Mesendoderm (in vitro differentiated cells): ENCODE measurements around the gene LILRB2.
"Not testable (repeated sequence)": the region's sequence is repeated elsewhere in the genome, so short reads cannot be mapped to it uniquely, and the experiment has no call there.

Experiments
- DNase-seq: peaks from one replicate; pipeline ENCODE4 v3.0.0; 2013
- H2AK5ac ChIP-seq: 2 replicates; pipeline ENCODE4 v1.6.1; 2013; ENCODE audit warnings: low read length, inconsistent platforms
- H2BK120ac ChIP-seq: 2 replicates; pipeline ENCODE4 v1.6.1; 2013; ENCODE audit warnings: low read depth, mild to moderate bottlenecking, low read length, moderate library complexity, mixed read lengths
- H2BK15ac ChIP-seq: replicated peaks from 2 replicates; pipeline ENCODE4 v1.6.1; 2013; ENCODE audit warnings: low read depth, mild to moderate bottlenecking, moderate library complexity
- H2BK5ac ChIP-seq: 2 replicates; pipeline ENCODE4 v1.6.1; 2013; ENCODE audit warnings: low read length, inconsistent platforms
- H3K18ac ChIP-seq: 2 replicates; pipeline ENCODE4 v1.6.1; 2013; ENCODE audit warnings: mild to moderate bottlenecking, low read length, mixed read lengths
- H3K23ac ChIP-seq: one replicate; pipeline ENCODE4 v1.6.1; 2013; ENCODE audit warnings: low read length
- H3K27ac ChIP-seq: 2 replicates; pipeline ENCODE4 v1.5.1; 2013; ENCODE audit warnings: low read depth, mild to moderate bottlenecking, inconsistent platforms, low read length, moderate library complexity
- H3K27me3 ChIP-seq: 2 replicates; pipeline ENCODE4 v1.6.1; 2013; ENCODE audit warnings: low read length, control low read depth, mild to moderate bottlenecking, inconsistent platforms; ENCODE audit not compliant: insufficient read depth, poor library complexity
- H3K36me3 ChIP-seq: 2 replicates; pipeline ENCODE4 v1.6.1; 2013; ENCODE audit warnings: low read length, inconsistent platforms; ENCODE audit not compliant: control insufficient read depth, insufficient read depth
- H3K4ac ChIP-seq: one replicate; pipeline ENCODE4 v1.6.1; 2013; ENCODE audit warnings: low read depth, mild to moderate bottlenecking, low read length, moderate library complexity
- H3K4me1 ChIP-seq: 2 replicates; pipeline ENCODE4 v1.6.1; 2013; ENCODE audit warnings: low read depth, low read length, inconsistent platforms; ENCODE audit not compliant: control insufficient read depth
- H3K4me2 ChIP-seq: 2 replicates; pipeline ENCODE4 v1.6.1; 2013; ENCODE audit warnings: low read length
- H3K4me3 ChIP-seq: 2 replicates; pipeline ENCODE4 v1.5.1; 2013; ENCODE audit warnings: mild to moderate bottlenecking, low read length
- H3K56ac ChIP-seq: one replicate; pipeline ENCODE4 v1.6.1; 2013; ENCODE audit warnings: low read length
- H3K79me1 ChIP-seq: 2 replicates; pipeline ENCODE4 v1.6.1; 2013; ENCODE audit warnings: low read length, inconsistent platforms
- H3K79me2 ChIP-seq: 2 replicates; pipeline ENCODE4 v1.6.1; 2013; ENCODE audit warnings: mild to moderate bottlenecking, low read length; ENCODE audit not compliant: control insufficient read depth, insufficient read depth
- H3K9ac ChIP-seq: 2 replicates; pipeline ENCODE4 v1.6.1; 2013; ENCODE audit warnings: low read length, inconsistent platforms
- H4K5ac ChIP-seq: one replicate; pipeline ENCODE4 v1.6.1; 2013; ENCODE audit warnings: low read length
- H4K8ac ChIP-seq: one replicate; pipeline ENCODE4 v1.6.1; 2013; ENCODE audit warnings: low read depth, mild to moderate bottlenecking, control low read depth, low read length, moderate library complexity
- WGBS: extraction: QIAGEN DNeasy Blood & Tissue Kit; methylation state at CpG from one replicate; pipeline ENCODE4 v1.1.7; 2013; ENCODE audit warnings: low lambda C conversion rate, missing lambda C conversion rate; ENCODE audit not compliant: insufficient coverage; ENCODE audit errors: extremely low coverage; 5-methylcytosine and 5-hydroxymethylcytosine counted together

LILRB2 gene

DNA sequence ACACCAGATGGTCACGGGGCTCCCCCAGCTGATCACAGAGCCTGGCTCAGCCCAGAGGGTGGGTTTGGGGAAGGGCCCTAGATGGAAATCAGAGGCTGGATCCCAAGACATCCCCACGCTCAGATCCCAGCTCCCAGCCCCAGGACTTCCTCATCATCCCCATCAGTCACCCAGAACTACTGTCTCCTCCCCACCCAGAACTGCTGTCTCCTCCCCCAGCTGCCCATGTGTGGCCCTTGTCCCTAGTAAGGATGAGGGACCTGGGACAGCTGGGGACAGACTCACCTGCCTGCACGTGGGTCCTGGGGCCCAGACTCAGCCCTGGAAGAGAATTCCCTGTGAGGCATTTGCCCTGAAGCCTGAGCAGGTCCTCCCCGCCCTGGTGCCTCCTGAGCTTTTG lies 38.7 kb downstream of the LILRB2 start:
- H3K4me1 ChIP-seq, H4K5ac ChIP-seq: not testable (repeated sequence)
- WGBS, result no CpG with 5 or more reads among the region's 4 CpGs

DNA sequence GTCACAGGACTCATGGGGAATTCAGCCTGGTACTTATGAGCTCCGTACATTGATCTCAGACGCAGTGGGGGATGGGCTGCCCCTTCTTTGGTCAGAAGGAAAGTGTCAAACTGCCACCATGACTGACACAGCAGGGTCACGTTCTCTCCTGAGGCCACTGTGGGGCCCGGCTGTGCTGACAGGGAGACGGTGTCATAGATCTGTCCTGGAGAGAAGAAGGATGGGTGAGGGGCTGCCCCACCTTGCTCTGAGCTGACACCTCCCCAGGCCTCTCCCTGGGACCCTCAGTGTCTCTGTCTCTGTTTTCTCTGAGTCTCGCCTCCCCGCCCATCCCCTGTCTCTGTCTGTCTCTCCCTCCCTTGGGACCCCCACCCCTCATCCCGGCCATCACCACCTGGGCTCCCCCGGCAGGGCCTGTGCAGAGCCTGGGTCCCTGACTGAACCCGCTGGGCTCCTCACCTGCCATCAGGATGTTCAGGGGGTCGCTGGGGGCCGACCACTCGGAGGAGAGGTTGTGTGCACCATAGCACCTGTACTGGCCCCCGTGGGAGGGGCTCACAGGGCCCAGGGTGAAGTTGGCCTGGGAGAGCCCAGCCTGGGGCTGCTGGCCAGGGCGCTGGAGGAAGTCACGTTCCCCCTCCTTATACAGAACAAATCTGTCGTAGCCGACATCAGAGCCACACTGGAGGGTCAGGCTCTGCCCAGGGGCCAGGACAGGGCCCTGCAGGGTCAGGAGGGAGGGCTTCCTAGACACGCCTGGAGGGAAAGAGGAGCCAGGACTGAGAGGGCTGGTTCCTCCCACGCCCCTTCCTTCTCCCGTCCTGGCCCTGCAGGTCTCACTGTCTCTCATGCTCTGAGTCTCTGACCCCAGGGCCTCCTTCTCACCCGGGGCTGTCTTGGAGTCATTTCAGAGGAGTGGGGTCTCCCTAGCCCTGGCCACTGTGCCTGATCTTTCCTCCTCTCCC lies 40.3 kb downstream of the LILRB2 start:
- H2BK120ac ChIP-seq, H3K4me2 ChIP-seq, H3K9ac ChIP-seq, H4K5ac ChIP-seq, DNase-seq, H3K56ac ChIP-seq, H3K27me3 ChIP-seq, H3K27ac ChIP-seq, H3K79me2 ChIP-seq, H3K23ac ChIP-seq, H2BK15ac ChIP-seq, H2AK5ac ChIP-seq, H3K18ac ChIP-seq, H3K4me3 ChIP-seq, H3K79me1 ChIP-seq, H3K4me1 ChIP-seq, H3K36me3 ChIP-seq, H2BK5ac ChIP-seq, H4K8ac ChIP-seq, H3K4ac ChIP-seq: not testable (repeated sequence)
- WGBS, result no CpG with 5 or more reads among the region's 22 CpGs

More for the DNA sequence above, 38.7 kb downstream of the LILRB2 start:
- H3K79me1 ChIP-seq, H4K8ac ChIP-seq, H2AK5ac ChIP-seq, H3K56ac ChIP-seq, H3K4me2 ChIP-seq, H3K4ac ChIP-seq, H3K9ac ChIP-seq, H3K18ac ChIP-seq, DNase-seq, H3K79me2 ChIP-seq, H3K4me3 ChIP-seq, H3K23ac ChIP-seq, H3K27me3 ChIP-seq, H2BK5ac ChIP-seq, H3K36me3 ChIP-seq, H2BK120ac ChIP-seq, H3K27ac ChIP-seq, H2BK15ac ChIP-seq: not testable (repeated sequence)

DNA sequence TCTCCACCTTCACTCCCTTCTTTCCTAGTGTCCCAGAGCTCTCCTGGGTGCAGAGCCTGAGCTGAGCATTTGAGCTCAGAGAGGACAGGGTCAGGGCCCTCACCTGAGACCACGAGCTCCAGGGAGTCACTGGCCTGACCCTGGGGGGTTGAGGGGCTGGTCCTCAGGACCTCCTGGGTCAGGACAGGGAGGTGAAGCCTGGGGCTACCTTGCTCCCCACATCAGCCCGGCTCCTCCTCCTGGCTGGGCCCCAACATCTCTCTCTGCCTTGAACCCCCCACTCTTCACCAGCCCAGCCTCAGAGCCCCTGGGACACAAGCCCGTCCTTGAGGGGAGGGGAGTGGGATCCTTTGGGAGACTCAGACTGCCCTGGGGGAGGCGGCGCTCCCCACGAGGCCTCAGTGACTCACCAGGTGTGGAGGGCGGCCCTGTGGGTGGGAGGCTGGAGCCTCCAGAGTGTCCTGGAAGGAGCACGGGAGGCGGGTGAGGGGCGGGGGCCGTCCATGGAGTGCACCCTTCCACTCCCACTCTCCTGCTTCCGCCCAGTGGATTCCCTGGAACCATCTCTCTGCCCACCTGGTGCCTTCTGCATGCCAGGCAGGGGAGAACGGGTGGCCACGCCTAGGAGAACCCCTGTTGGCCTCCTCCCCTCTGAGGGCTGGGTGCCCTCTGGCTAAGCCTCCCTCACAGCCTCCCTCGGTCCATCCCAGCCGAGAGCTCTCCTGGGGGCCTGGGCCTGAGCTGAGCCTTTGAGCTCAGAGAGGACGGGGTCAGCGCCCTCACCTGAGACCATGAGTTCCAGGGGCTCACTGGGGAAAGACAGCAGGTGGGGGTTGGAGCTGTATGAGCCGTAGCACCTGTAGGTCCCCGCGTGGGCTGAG lies 41.2 kb downstream of the LILRB2 start:
- not testable (repeated sequence) for H2BK5ac ChIP-seq, H3K4ac ChIP-seq
- no CpG with 5 or more reads among the region's 21 CpGs for WGBS

GRCh38 chr19:54233941-54234340 lies 47.0 kb downstream of the LILRB2 start:
- Histone ChIP-seq H2BK15ac (no peak overlapping the region), H3K9ac (no peak overlapping the region), H2AK5ac (no peak overlapping the region), H4K8ac (no peak overlapping the region), H4K5ac (no peak overlapping the region), H3K23ac (no peak overlapping the region), H3K56ac (no peak overlapping the region), H3K27ac (no peak overlapping the region), H3K4ac (no peak overlapping the region), H3K4me1 (no peaks in the 10 kb centered on the region), H3K18ac (no peak overlapping the region), H3K4me3 (no peak overlapping the region), H3K27me3 (no peaks in the 10 kb centered on the region), H2BK5ac (no peak overlapping the region), H3K79me2 (no peaks in the 10 kb centered on the region), H3K36me3 (no peaks in the 10 kb centered on the region), H3K4me2 (no peak overlapping the region), H3K79me1 (no peaks in the 10 kb centered on the region), H2BK120ac (no peak overlapping the region)
- DNase-seq, result no peak
- no CpG with 5 or more reads among the region's 5 CpGs for WGBS

More for the DNA sequence above, 41.2 kb downstream of the LILRB2 start:
- H4K5ac ChIP-seq, H4K8ac ChIP-seq, H3K27me3 ChIP-seq, H3K18ac ChIP-seq, H2BK120ac ChIP-seq, H3K36me3 ChIP-seq, H3K4me3 ChIP-seq, H3K27ac ChIP-seq, H2AK5ac ChIP-seq, H3K4me1 ChIP-seq, H3K79me1 ChIP-seq, H3K4me2 ChIP-seq, H3K9ac ChIP-seq, DNase-seq, H3K23ac ChIP-seq, H2BK15ac ChIP-seq, H3K79me2 ChIP-seq, H3K56ac ChIP-seq: not testable (repeated sequence)

- Histone ChIP-seq H3K4me1 (no peaks in the 10 kb centered on the region), H2AK5ac (no peak overlapping the region), H2BK120ac (no peak overlapping the region), H3K27me3 (no peaks in the 10 kb centered on the region), H3K4me2 (no peak overlapping the region), H2BK15ac (no peak overlapping the region), H3K9ac (no peak overlapping the region), H4K5ac (no peak overlapping the region), H3K79me2 (no peaks in the 10 kb centered on the region), H3K56ac (no peak overlapping the region), H3K23ac (no peak overlapping the region), H3K4me3 (no peak overlapping the region), H3K4ac (no peak overlapping the region), H2BK5ac (no peak overlapping the region), H3K36me3 (no peaks in the 10 kb centered on the region), H3K79me1 (no peaks in the 10 kb centered on the region), H3K18ac (no peak overlapping the region), H3K27ac (no peak overlapping the region), H4K8ac (no peak overlapping the region)
- no CpG with 5 or more reads among the region's 21 CpGs for WGBS
- peak; percentile 88 for DNase-seq
These were observed 49.6 kb downstream of the LILRB2 start for GRCh38 chr19:54231077-54231931.
